Karpas-422 (cell line): ENCODE data around the gene TADA2B. TPM values are rescaled to one million over a fixed set of nuclear protein-coding genes. Genes with fewer than 3 reads are reported as not detected.

Experiments
- DNase-seq: peaks from one replicate; pipeline ENCODE4 v3.0.0-alpha.2; 2015
- H2AFZ ChIP-seq: fragments of 200-600 bp; sonication (generic); 2 replicates; pipeline ENCODE4 v1.6.1; 2014; ENCODE audit warnings: antibody characterized with exemption, low read length, mixed read lengths
- H3K27ac ChIP-seq: fragments of 200-600 bp; sonication (generic); 2 replicates; pipeline ENCODE4 v1.5.1; 2014; ENCODE audit warnings: mild to moderate bottlenecking, low read length, moderate library complexity
- H3K27me3 ChIP-seq: fragments of 200-600 bp; sonication (generic); 2 replicates; pipeline ENCODE4 v1.6.1; 2014; ENCODE audit warnings: low read length, mixed read lengths
- H3K36me3 ChIP-seq: fragments of 200-600 bp; sonication (generic); 2 replicates; pipeline ENCODE4 v1.6.1; 2014; ENCODE audit warnings: low read length, mixed read lengths; ENCODE audit not compliant: insufficient read depth
- H3K4me1 ChIP-seq: fragments of 200-600 bp; sonication (generic); 2 replicates; pipeline ENCODE4 v1.6.1; 2014; ENCODE audit warnings: mild to moderate bottlenecking, low read length, mixed read lengths
- H3K4me2 ChIP-seq: fragments of 200-600 bp; sonication (generic); 2 replicates; pipeline ENCODE4 v1.6.1; 2014; ENCODE audit warnings: low read length, low read depth, mild to moderate bottlenecking; ENCODE audit not compliant: poor library complexity, severe bottlenecking
- H3K4me3 ChIP-seq: fragments of 200-600 bp; sonication (generic); 2 replicates; pipeline ENCODE4 v1.5.1; 2014; ENCODE audit warnings: mild to moderate bottlenecking, antibody characterized with exemption, low read length, mixed read lengths
- H3K79me2 ChIP-seq: fragments of 200-600 bp; sonication (generic); 2 replicates; pipeline ENCODE4 v1.6.1; 2014; ENCODE audit warnings: mild to moderate bottlenecking, low read length, mixed read lengths
- H3K9ac ChIP-seq: fragments of 200-600 bp; sonication (generic); 2 replicates; pipeline ENCODE4 v1.6.0; 2014; ENCODE audit warnings: low read length
- H3K9me2 ChIP-seq: fragments of 200-600 bp; sonication (generic), shearing (Covaris generic); replicated peaks from 2 replicates; pipeline ENCODE4 v1.6.0; 2014; ENCODE audit warnings: mild to moderate bottlenecking, low read length, moderate library complexity; ENCODE audit not compliant: insufficient read depth
- H3K9me3 ChIP-seq: fragments of 300-700, 200-600 bp; sonication (generic); 2 replicates; pipeline ENCODE4 v1.6.1; 2014; ENCODE audit warnings: low read length, mixed read lengths
- H4K20me1 ChIP-seq: fragments of 200-600 bp; sonication (generic); 2 replicates; pipeline ENCODE4 v1.6.1; 2014; ENCODE audit warnings: mild to moderate bottlenecking, antibody characterized with exemption, low read length, low read depth; ENCODE audit not compliant: insufficient read depth
- total RNA-seq: library from RNA; depleted of rRNA; stranded (reverse); fragments of >200 nt; shearing (Covaris generic); gene quantifications from 2 replicates; pipeline ENCODE4 v1.2.3, GENCODE V29; 2014; ENCODE audit warnings: low replicate concordance

The TADA2B gene
- total RNA-seq, 1 experiment from 2014 or later: 12.8 TPM

- Histone ChIP-seq H3K4me1 (no peaks in the 10 kb centered on the region), H3K27me3 (no peaks in the 10 kb centered on the region), H3K4me3 (no peak overlapping the region), H2AFZ (no peak overlapping the region), H3K27ac (no peak overlapping the region), H3K79me2 (no peaks in the 10 kb centered on the region; the same call in 1 of the 2 replicates), H4K20me1 (no peaks in the 10 kb centered on the region), H3K9me3 (no peaks in the 10 kb centered on the region), H3K4me2 (no peak overlapping the region), H3K9ac (no peak overlapping the region), H3K36me3 (peaks cover 3% of the 10 kb centered on the region; the same call in 1 of the 2 replicates), H3K9me2 (no peaks in the 10 kb centered on the region)
- DNase-seq: no peak
Measured at GRCh38 chr4:7020856-7021255, 22.3 kb upstream of the TADA2B start.

- Histone ChIP-seq H3K27ac (no peak overlapping the region), H3K9ac (no peak overlapping the region), H4K20me1 (no peaks in the 10 kb centered on the region), H3K4me1 (no peaks in the 10 kb centered on the region), H3K9me3 (no peaks in the 10 kb centered on the region), H3K27me3 (no peaks in the 10 kb centered on the region), H2AFZ (no peak overlapping the region), H3K4me3 (no peak overlapping the region), H3K79me2 (no peaks in the 10 kb centered on the region; the same call in 1 of the 2 replicates), H3K4me2 (no peak overlapping the region), H3K36me3 (peaks cover 3% of the 10 kb centered on the region; the same call in 1 of the 2 replicates), H3K9me2 (no peaks in the 10 kb centered on the region)
- DNase-seq: no peak
Measured at GRCh38 chr4:7021355-7021754, 21.8 kb upstream of the TADA2B start.

- Histone ChIP-seq H3K9ac (no peak overlapping the region), H3K79me2 (no peaks in the 10 kb centered on the region; the same call in 1 of the 2 replicates), H3K4me1 (no peaks in the 10 kb centered on the region), H3K36me3 (peaks cover 3% of the 10 kb centered on the region; the same call in 1 of the 2 replicates), H4K20me1 (no peaks in the 10 kb centered on the region), H3K27ac (no peak overlapping the region), H3K4me3 (no peak overlapping the region), H3K27me3 (no peaks in the 10 kb centered on the region), H2AFZ (no peak overlapping the region), H3K4me2 (no peak overlapping the region), H3K9me3 (no peaks in the 10 kb centered on the region), H3K9me2 (no peaks in the 10 kb centered on the region)
- no peak for DNase-seq
Measured at GRCh38 chr4:7021930-7022664, 21.1 kb upstream of the TADA2B start.

GRCh38 chr4:7023486-7023885 is 19.7 kb upstream of the TADA2B start:
- no peak for DNase-seq
- no peaks in the 10 kb centered on the region for H4K20me1 ChIP-seq
- H3K36me3 ChIP-seq: 0 out of 2 replicates have a peak, but pooled peaks cover 2% of the 10 kb centered on the region
- H3K27me3 ChIP-seq: no peaks in the 10 kb centered on the region
- H2AFZ ChIP-seq: no peak overlapping the region
- H3K9me2 ChIP-seq: no peaks in the 10 kb centered on the region
- H3K4me3 ChIP-seq: no peak overlapping the region
- H3K4me1 ChIP-seq: no peaks in the 10 kb centered on the region
- no peak overlapping the region for H3K9ac ChIP-seq
- H3K27ac ChIP-seq: no peak overlapping the region
- no peaks in the 10 kb centered on the region; the same call in 1 of the 2 replicates for H3K79me2 ChIP-seq
- no peaks in the 10 kb centered on the region for H3K9me3 ChIP-seq
- H3K4me2 ChIP-seq: no peak overlapping the region

GRCh38 chr4:7023901-7024300 is 19.3 kb upstream of the TADA2B start:
- no peaks in the 10 kb centered on the region for H3K9me3 ChIP-seq
- H4K20me1 ChIP-seq: no peaks in the 10 kb centered on the region
- no peaks in the 10 kb centered on the region for H3K9me2 ChIP-seq
- H3K27me3 ChIP-seq: no peaks in the 10 kb centered on the region
- no peak overlapping the region for H3K4me2 ChIP-seq
- no peak overlapping the region for H2AFZ ChIP-seq
- H3K79me2 ChIP-seq: no peaks in the 10 kb centered on the region; the same call in 1 of the 2 replicates
- no peak for DNase-seq
- no peak overlapping the region for H3K4me3 ChIP-seq
- no peaks in the 10 kb centered on the region for H3K4me1 ChIP-seq
- H3K27ac ChIP-seq: no peak overlapping the region
- H3K36me3 ChIP-seq: 0 out of 2 replicates have a peak, but pooled peaks cover 2% of the 10 kb centered on the region
- H3K9ac ChIP-seq: no peak overlapping the region

GRCh38 chr4:7024336-7024890 is 18.8 kb upstream of the TADA2B start:
- Histone ChIP-seq H3K4me1 (no peaks in the 10 kb centered on the region), H2AFZ (no peak overlapping the region), H3K4me3 (no peak overlapping the region), H3K27ac (no peak overlapping the region), H4K20me1 (no peaks in the 10 kb centered on the region), H3K4me2 (no peak overlapping the region), H3K27me3 (no peaks in the 10 kb centered on the region), H3K9me3 (no peaks in the 10 kb centered on the region), H3K79me2 (no peaks in the 10 kb centered on the region; the same call in 1 of the 2 replicates), H3K9ac (no peak overlapping the region), H3K36me3 (0 out of 2 replicates have a peak, but pooled peaks cover 2% of the 10 kb centered on the region), H3K9me2 (no peaks in the 10 kb centered on the region)
- DNase-seq: no peak

GRCh38 chr4:7025040-7025602 is 18.1 kb upstream of the TADA2B start:
- no peaks in the 10 kb centered on the region for H4K20me1 ChIP-seq
- no peak overlapping the region for H3K27ac ChIP-seq
- H3K27me3 ChIP-seq: no peaks in the 10 kb centered on the region
- no peaks in the 10 kb centered on the region for H3K4me1 ChIP-seq
- no peaks in the 10 kb centered on the region for H3K9me3 ChIP-seq
- no peak overlapping the region for H3K4me3 ChIP-seq
- H3K79me2 ChIP-seq: no peaks in the 10 kb centered on the region; the same call in 1 of the 2 replicates
- no peak overlapping the region for H3K4me2 ChIP-seq
- H3K9ac ChIP-seq: no peak overlapping the region
- 0 out of 2 replicates have a peak, but pooled peaks cover 2% of the 10 kb centered on the region for H3K36me3 ChIP-seq
- H3K9me2 ChIP-seq: no peaks in the 10 kb centered on the region
- no peak overlapping the region for H2AFZ ChIP-seq
- DNase-seq: no peak

- H3K9ac ChIP-seq: no peak overlapping the region
- no peak overlapping the region for H3K4me2 ChIP-seq
- H3K4me1 ChIP-seq: no peaks in the 10 kb centered on the region
- no peaks in the 10 kb centered on the region for H4K20me1 ChIP-seq
- no peak overlapping the region for H3K4me3 ChIP-seq
- H2AFZ ChIP-seq: no peak overlapping the region
- no peak overlapping the region for H3K27ac ChIP-seq
- no peaks in the 10 kb centered on the region for H3K27me3 ChIP-seq
- no peaks in the 10 kb centered on the region for H3K79me2 ChIP-seq
- no peaks in the 10 kb centered on the region for H3K9me2 ChIP-seq
- DNase-seq: no peak
- no peaks in the 10 kb centered on the region for H3K9me3 ChIP-seq
- 0 out of 2 replicates have a peak, but pooled peaks cover 2% of the 10 kb centered on the region for H3K36me3 ChIP-seq
Measured at GRCh38 chr4:7026107-7026506, 17.1 kb upstream of the TADA2B start.
